HUES48 (cell line): ENCODE data around the gene COL25A1.

Experiments
- H3K27ac ChIP-seq: one replicate; pipeline ENCODE4 v1.7.0; 2013; ENCODE audit warnings: low read depth, low read length, inconsistent platforms
- H3K27me3 ChIP-seq: 2 replicates; pipeline ENCODE4 v1.6.1; 2013; ENCODE audit warnings: mild to moderate bottlenecking, low read length; ENCODE audit not compliant: control insufficient read depth, insufficient read depth
- H3K36me3 ChIP-seq: 2 replicates; pipeline ENCODE4 v1.6.1; 2013; ENCODE audit warnings: low read length; ENCODE audit not compliant: control insufficient read depth, insufficient read depth
- H3K4me1 ChIP-seq: 2 replicates; pipeline ENCODE4 v1.6.1; 2013; ENCODE audit warnings: mild to moderate bottlenecking, low read length; ENCODE audit not compliant: control insufficient read depth, insufficient read depth
- H3K4me3 ChIP-seq: 2 replicates; pipeline ENCODE4 v1.5.1; 2013; ENCODE audit warnings: mild to moderate bottlenecking, low read depth, low read length
- H3K9ac ChIP-seq: 2 replicates; pipeline ENCODE4 v1.6.1; 2013; ENCODE audit warnings: mild to moderate bottlenecking, low read depth, low read length, moderate library complexity
- H3K9me3 ChIP-seq: 2 replicates; pipeline ENCODE4 v1.6.1; 2013; ENCODE audit warnings: low read length; ENCODE audit not compliant: control insufficient read depth, insufficient read depth

Gene COL25A1

DNA sequence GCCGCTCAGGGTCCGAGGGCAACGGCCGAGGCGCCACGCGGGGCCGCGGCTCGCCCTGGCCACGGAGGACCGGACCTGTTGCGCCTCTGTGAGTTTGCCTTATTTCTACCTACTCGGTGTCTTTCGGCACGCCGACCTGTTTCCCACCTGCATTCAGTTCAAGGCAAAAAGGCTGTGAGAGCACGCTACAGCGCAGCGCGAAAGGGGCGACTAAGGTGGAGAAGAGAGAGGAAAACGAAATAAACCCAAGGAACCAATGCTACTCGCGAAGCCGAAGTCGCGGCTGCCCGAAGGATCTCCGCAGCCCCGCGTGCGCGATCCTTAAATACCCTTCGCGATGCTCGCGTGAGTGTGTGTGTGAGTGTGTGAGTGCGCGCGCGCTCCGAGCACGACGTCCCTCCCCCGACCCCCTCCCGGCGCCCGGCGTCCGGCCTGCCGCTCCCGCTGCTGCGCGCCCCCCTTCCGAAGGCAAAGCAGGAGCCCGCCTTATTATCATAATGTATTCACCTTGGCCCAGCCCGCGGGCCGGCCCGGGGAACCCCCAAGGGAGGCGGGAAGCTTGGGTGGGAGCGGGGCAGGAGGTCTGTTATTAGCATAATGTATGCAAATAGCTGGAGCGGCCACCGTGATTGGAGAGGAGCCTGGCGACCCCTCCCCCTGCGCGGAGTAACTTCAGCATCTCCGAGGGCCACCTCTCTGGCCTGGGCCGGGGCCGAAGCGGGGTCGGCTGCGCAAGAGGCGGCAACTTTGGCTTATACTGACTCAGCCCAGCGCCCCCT lies at the start of gene COL25A1:
COL25A1 (minus strand) TSS at position 298 of the 779 bp plus-strand sequence.
- Histone ChIP-seq H3K36me3 (no peaks in the 10 kb centered on the region), H3K4me1 (peaks cover 8% of the 10 kb centered on the region), H3K9ac (peak within 1 kb of the TSS; percentile 66), H3K27ac (peak within 1 kb of the TSS; percentile 46), H3K9me3 (no peaks in the 10 kb centered on the region), H3K27me3 (peaks cover 39% of the 10 kb centered on the region), H3K4me3 (peak within 1 kb of the TSS; percentile 71)

DNA sequence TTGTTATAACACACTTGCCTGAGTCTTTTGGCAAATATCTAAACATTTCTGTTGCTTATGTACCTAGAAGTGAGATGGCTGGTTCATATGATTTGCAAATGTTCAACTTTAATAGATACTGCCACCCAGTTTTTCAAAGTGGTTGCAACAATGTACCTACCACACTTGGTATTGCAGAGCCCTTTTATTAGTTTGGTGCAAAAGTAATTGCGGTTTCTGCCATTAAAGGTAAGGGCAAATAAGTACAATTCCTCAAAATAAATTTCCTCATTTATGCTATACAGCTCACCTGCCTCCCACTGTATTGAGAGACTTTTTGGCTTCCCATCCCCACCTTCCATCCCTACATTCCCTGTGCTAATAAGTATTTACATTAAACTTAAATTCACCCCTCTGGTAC lies 47.7 kb upstream of the COL25A1 start:
- no peak overlapping the region for H3K9ac ChIP-seq
- H3K9me3 ChIP-seq = no peaks in the 10 kb centered on the region; the same call in 1 of the 2 replicates
- no peaks in the 10 kb centered on the region for H3K4me1 ChIP-seq
- no peak overlapping the region for H3K27ac ChIP-seq
- no peaks in the 10 kb centered on the region for H3K27me3 ChIP-seq
- H3K36me3 ChIP-seq = no peaks in the 10 kb centered on the region
- H3K4me3 ChIP-seq = no peak overlapping the region

DNA sequence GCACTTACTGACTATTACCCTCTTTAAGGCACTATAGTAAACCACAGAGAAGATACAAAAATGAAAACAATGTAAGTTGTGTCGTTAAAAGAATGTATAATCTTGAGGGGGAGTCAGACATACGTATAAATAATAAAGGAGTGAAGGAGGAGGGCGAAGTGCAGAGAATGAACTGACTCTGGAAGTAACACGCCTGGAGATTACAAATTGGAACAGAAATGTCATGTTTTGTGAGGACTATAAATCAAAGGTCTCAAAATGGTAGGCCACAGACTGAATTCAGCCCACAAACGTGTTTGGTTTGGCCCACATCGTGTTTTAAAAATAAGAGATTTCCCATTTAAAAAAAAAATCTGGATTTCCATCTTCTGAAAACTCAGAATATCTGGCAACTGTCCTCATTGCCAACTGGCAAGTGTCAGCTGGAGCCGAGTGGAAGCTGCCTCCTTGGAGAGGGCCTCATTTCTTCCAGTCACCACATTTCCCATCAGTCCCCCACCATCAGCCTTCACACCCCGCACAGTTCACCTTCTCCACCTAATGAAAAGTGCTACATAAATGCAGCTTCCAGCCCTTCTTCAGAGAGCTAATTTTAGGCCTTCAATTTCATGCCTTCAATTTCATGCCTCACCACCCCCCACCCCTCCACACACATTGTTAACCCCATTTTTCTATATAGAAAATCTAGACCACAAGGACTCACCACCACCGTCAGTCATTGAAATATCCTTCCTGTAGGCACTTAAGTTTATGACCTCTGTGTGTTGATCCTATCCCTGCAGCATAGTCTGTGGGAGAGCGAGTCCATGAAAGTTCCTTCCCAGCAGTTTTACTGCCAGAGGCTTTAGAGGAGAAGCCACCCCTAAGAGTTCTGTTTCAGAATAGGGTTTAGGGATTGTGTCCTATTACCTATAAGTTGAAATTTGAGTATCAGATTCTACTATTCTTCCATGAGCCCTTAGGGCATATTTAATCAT lies 32.0 kb upstream of the COL25A1 start:
- Histone ChIP-seq H3K27ac (no peak overlapping the region), H3K9me3 (peaks cover 4% of the 10 kb centered on the region), H3K27me3 (no peaks in the 10 kb centered on the region), H3K9ac (no peak overlapping the region), H3K36me3 (no peaks in the 10 kb centered on the region), H3K4me3 (no peak overlapping the region), H3K4me1 (no peaks in the 10 kb centered on the region)

DNA sequence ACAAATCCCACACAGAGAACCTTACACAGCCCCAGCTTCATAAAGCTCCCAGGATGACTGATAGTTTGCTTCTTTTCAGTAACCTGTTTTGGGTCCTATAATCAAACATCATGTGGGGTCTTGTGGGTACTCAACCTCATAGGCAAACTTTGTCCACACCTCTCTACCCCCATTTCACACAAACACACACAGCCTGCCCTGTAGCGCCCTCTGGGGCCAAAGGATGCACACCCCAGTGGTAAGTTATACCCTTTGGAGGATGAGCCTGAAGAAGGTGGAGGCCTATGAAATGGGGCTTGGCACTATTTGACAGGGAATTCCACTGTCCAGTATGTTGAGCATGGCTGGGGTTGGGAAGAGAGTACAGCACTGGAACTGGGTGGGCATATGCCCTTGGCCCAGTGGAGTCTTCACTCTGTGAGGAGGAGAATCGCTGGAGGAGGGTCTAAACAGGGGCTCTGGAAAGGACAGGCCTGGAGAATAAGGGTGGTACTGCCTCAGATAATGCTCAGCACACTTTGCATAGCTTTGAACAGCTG lies 30.5 kb upstream of the COL25A1 start:
- Histone ChIP-seq H3K9me3 (no peaks in the 10 kb centered on the region), H3K27me3 (no peaks in the 10 kb centered on the region), H3K4me3 (no peak overlapping the region), H3K9ac (no peak overlapping the region), H3K27ac (no peak overlapping the region), H3K36me3 (no peaks in the 10 kb centered on the region), H3K4me1 (no peaks in the 10 kb centered on the region)

DNA sequence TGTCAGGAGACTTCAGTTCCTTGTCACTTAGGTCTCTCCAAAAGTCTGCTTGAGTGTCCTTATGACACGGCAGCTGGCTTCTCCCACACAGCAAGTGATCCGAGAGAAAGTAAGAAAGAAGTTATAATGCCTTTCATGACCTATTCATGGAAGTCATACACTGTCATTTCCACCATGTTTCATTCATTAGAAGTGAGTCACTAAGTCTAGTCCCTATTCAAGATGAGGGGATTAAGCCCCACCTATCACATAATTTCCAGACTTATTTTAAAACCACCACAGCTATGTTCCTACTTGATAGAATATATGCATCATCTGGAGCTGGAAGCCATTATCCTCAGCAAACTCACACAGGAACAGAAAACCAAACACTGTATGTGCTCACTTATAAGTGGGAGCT lies 25.2 kb upstream of the COL25A1 start:
- Histone ChIP-seq H3K36me3 (no peaks in the 10 kb centered on the region), H3K27me3 (no peaks in the 10 kb centered on the region), H3K4me3 (no peak overlapping the region), H3K27ac (no peak overlapping the region), H3K9me3 (peaks cover 14% of the 10 kb centered on the region), H3K4me1 (no peaks in the 10 kb centered on the region), H3K9ac (no peak overlapping the region)

DNA sequence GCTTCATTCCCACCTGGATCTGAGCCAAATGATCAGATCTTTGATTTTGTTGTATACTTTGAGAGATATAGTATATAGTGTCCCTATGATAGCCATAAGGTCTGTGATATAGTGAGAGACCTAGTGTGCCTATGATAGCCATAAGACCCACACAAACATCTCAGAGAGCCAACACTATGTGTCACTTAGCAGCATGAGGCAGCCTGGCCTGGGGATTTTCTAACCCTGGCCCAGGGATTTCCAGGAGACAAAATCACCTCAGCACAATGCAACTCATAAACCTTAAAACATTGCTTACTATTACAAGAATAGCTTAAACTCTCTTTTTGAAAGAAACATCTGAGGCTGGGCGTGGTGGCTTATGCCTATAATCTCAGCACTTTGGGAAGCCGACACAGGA lies 23.2 kb upstream of the COL25A1 start:
- no peaks in the 10 kb centered on the region for H3K36me3 ChIP-seq
- no peak overlapping the region for H3K4me3 ChIP-seq
- H3K9ac ChIP-seq = no peak overlapping the region
- H3K4me1 ChIP-seq = no peaks in the 10 kb centered on the region
- no peak overlapping the region for H3K27ac ChIP-seq
- H3K9me3 ChIP-seq = peaks cover 24% of the 10 kb centered on the region
- no peaks in the 10 kb centered on the region for H3K27me3 ChIP-seq

DNA sequence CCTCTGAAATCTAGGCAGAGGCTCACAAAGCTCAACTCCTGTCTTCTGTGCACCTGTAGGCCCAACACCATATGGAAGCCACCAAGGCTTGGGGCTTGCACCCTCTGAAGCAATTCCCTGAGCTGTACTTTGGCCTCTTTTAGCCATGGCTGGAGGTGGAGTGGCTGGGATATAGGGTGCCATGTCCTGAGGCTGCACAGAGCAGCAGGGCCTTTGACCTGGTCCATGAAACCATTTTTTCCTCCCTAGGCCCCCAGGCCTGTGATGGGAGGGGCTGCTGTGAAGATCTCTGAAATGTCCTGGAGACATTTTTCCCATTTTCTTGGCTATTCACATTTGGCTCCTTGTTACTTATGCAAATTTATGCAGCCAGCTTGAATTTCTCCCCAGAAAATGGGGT lies 20.9 kb upstream of the COL25A1 start:
- Histone ChIP-seq H3K4me3 (no peak overlapping the region), H3K9me3 (peaks cover 27% of the 10 kb centered on the region), H3K36me3 (no peaks in the 10 kb centered on the region), H3K27me3 (no peaks in the 10 kb centered on the region), H3K4me1 (no peaks in the 10 kb centered on the region), H3K9ac (no peak overlapping the region), H3K27ac (no peak overlapping the region)

DNA sequence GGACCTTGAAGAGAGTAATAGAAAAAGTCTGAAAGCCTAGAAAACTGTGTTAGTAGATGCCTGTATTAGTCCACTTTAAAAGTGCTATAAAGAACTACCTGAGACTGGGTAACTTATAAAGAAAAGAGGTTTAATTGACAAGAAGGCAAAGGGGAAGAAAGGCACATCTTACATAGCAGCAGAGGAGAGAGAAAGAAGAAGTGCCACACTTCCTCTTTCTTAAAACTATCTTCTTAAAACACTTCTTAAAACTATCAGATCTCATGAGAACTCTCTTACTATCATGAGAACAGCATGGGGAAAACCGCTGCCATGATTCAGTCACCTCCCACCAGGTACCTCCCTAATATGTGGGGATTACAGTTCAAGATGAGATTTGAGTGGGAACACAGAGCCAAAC lies 18.8 kb upstream of the COL25A1 start:
- Histone ChIP-seq H3K27ac (no peak overlapping the region), H3K27me3 (no peaks in the 10 kb centered on the region), H3K9ac (no peak overlapping the region), H3K4me3 (no peak overlapping the region), H3K9me3 (peaks cover 27% of the 10 kb centered on the region), H3K36me3 (no peaks in the 10 kb centered on the region), H3K4me1 (no peaks in the 10 kb centered on the region)

DNA sequence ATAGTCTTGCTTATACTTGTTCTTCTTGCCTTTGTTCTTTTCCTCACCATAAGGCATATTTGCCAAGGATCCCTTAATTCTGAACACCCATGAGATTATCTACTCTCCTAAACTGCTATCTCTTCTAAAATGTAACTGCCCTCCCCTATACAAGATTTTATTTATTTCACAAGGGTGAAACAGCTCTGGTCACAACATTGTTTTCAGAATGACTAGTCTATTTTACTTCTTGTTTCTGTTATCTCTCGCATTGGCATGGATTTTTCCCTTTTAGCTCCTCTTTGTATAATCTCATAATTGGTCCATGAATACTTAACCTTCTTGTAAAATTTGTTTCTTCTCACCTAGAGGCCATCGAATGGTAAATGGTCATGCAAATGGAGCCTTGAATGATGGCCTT lies 17.2 kb upstream of the COL25A1 start:
- Histone ChIP-seq H3K27ac (no peak overlapping the region), H3K9me3 (peaks cover 30% of the 10 kb centered on the region), H3K9ac (no peak overlapping the region), H3K27me3 (no peaks in the 10 kb centered on the region), H3K36me3 (no peaks in the 10 kb centered on the region), H3K4me3 (no peak overlapping the region), H3K4me1 (no peaks in the 10 kb centered on the region)

DNA sequence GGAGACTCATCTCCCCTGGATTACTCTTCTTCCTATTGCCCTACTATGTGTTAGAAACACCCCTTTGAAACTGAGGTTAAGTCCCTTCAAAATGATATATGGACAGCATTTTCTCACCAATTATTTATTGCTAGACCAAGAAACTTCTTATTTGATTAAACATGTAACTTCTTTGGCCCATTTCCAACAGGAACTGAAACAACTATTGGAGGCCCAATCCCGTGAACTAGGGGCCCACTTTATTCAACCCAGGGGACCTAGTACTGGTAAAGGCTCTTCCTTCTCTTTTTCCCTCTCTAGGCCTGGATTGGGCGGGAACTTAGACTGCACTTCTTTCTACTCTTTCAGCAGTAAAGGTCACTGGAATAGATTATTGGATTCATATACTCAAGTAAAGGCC lies 16.7 kb upstream of the COL25A1 start:
- no peaks in the 10 kb centered on the region for H3K27me3 ChIP-seq
- H3K9ac ChIP-seq = no peak overlapping the region
- H3K4me3 ChIP-seq = no peak overlapping the region
- H3K4me1 ChIP-seq = no peaks in the 10 kb centered on the region
- H3K36me3 ChIP-seq = no peaks in the 10 kb centered on the region
- H3K27ac ChIP-seq = no peak overlapping the region
- H3K9me3 ChIP-seq = peaks cover 30% of the 10 kb centered on the region

DNA sequence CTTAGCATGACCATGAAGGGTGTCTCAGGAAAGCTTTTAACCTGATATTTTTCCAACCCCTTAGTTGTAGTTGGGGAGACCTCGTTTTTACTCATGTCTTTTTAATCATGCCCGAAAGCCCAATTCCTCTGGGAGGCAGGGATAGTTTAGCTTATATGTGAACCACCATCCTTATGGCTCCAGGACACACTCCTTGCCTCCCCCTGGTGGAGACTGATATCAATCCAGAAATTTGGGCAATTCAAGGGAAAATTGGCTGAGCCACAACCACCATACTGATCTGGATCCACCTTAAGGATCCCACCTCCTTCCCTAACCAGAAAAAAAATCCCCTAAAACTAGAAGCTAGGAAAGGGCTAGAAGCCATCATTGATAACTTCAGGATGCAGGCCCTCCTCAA lies 13.4 kb upstream of the COL25A1 start:
- Histone ChIP-seq H3K9me3 (peaks cover 32% of the 10 kb centered on the region), H3K9ac (no peak overlapping the region)

More for the DNA sequence above, 13.4 kb upstream of the COL25A1 start:
- H3K4me3 ChIP-seq = no peak overlapping the region
- H3K27me3 ChIP-seq = no peaks in the 10 kb centered on the region
- no peak overlapping the region for H3K27ac ChIP-seq
- H3K36me3 ChIP-seq = no peaks in the 10 kb centered on the region
- H3K4me1 ChIP-seq = no peaks in the 10 kb centered on the region
